ENCODE measurements around the gene TRIO.

The TRIO gene

GRCh38 chr5:14209222-14209822, 66.2 kb downstream of the TRIO start:
- DNase-seq (ENCODE audit: low spot score), result no peak

- no peak for DNase-seq (ENCODE audit: low spot score)
These were observed 66.7 kb downstream of the TRIO start for GRCh38 chr5:14209836-14210235.

GRCh38 chr5:14210729-14211128, 67.6 kb downstream of the TRIO start:
- DNase-seq (ENCODE audit: low spot score), result no peak

GRCh38 chr5:14211818-14212803, 69.0 kb downstream of the TRIO start:
- DNase-seq (ENCODE audit: low spot score), result no peak

GRCh38 chr5:14212838-14213237, 69.7 kb downstream of the TRIO start:
- DNase-seq (ENCODE audit: low spot score), result no peak

GRCh38 chr5:14213253-14213652, 70.1 kb downstream of the TRIO start:
- DNase-seq (ENCODE audit: low spot score), result no peak

- no peak for DNase-seq (ENCODE audit: low spot score)
These were observed 70.9 kb downstream of the TRIO start for GRCh38 chr5:14213813-14214585.

GRCh38 chr5:14215901-14216300, 72.8 kb downstream of the TRIO start:
- DNase-seq (ENCODE audit: low spot score), result no peak

- DNase-seq (ENCODE audit: low spot score), result no peak
These were observed 73.2 kb downstream of the TRIO start for GRCh38 chr5:14216372-14216771.

GRCh38 chr5:14216902-14217301, 73.8 kb downstream of the TRIO start:
- DNase-seq (ENCODE audit: low spot score), result no peak

GRCh38 chr5:14217587-14217986, 74.4 kb downstream of the TRIO start:
- DNase-seq (ENCODE audit: low spot score), result no peak

GRCh38 chr5:14218011-14218410, 74.9 kb downstream of the TRIO start:
- DNase-seq (ENCODE audit: low spot score), result no peak

- no peak for DNase-seq (ENCODE audit: low spot score)
These were observed 75.3 kb downstream of the TRIO start for GRCh38 chr5:14218480-14218879.

- no peak for DNase-seq (ENCODE audit: low spot score)
These were observed 75.9 kb downstream of the TRIO start for GRCh38 chr5:14218897-14219573.

- DNase-seq (ENCODE audit: low spot score), result no peak
These were observed 76.8 kb downstream of the TRIO start for GRCh38 chr5:14219800-14220512.

GRCh38 chr5:14220642-14221041, 77.5 kb downstream of the TRIO start:
- no peak for DNase-seq (ENCODE audit: low spot score)

GRCh38 chr5:14221732-14222131, 78.6 kb downstream of the TRIO start:
- DNase-seq (ENCODE audit: low spot score), result no peak

GRCh38 chr5:14222206-14222605, 79.1 kb downstream of the TRIO start:
- DNase-seq (ENCODE audit: low spot score), result no peak

GRCh38 chr5:14223372-14223771, 80.2 kb downstream of the TRIO start:
- no peak for DNase-seq (ENCODE audit: low spot score)

GRCh38 chr5:14225173-14225834, 82.2 kb downstream of the TRIO start:
- no peak for DNase-seq (ENCODE audit: low spot score)

- DNase-seq (ENCODE audit: low spot score), result no peak
These were observed 83.0 kb downstream of the TRIO start for GRCh38 chr5:14226149-14226548.

All from globus pallidus (tissue), 1 donor.